HepG2 (cell line): Measurements from ENCODE around the gene ATP8B4. TPM values are rescaled to one million over a fixed set of nuclear protein-coding genes. Genes with fewer than 3 reads are reported as not detected.

Experiments used
- ATAC-seq: fragments of 200-7000 bp; cut with Tn5 transposase; 3 replicates; pipeline ENCODE4 v1.9.1; 2020; ENCODE audit warnings: mild to moderate bottlenecking, moderate library complexity
- BruUV-seq: library from RNA; stranded (reverse); fragments of 400-500 nt; replicated peaks from 2 replicates; lab custom pipeline; 2021; lab: Mats Ljungman, UMichigan
- CTCF ChIA-PET: fragments of 300-600 bp; formaldehyde crosslinking; extraction: SDS; loops from one replicate; lab custom pipeline; 2021; ENCODE audit warnings: low total read pairs, inconsistent platforms, low intra/inter-chr PET ratio; lab: Yijun Ruan, JAX
- POLR2A ChIA-PET: fragments of 350-600 bp; sonication (Branson Sonifier 250); formaldehyde crosslinking; loops from one replicate; lab custom pipeline; 2020; ENCODE audit warnings: antibody characterized with exemption, inconsistent platforms; lab: Yijun Ruan, JAX
- DNase-seq: peaks from one replicate; pipeline ENCODE4 v3.0.0-alpha.2; 2015; ENCODE audit warnings: low spot score
- FAIRE-seq: peaks from 3 replicates; lab custom pipeline; 2011; peaks lifted over from hg19 to GRCh38; lab: Jason Lieb, UNC
- H2AFZ ChIP-seq: one replicate; pipeline ENCODE4 v1.6.1; 2011; ENCODE audit warnings: low read length, inconsistent platforms
- H3K27ac ChIP-seq: fragments of 300-600 bp; 3 replicates; pipeline ENCODE4 v1.8.0; 2011; ENCODE audit warnings: mixed run types, mild to moderate bottlenecking, mixed read lengths, low read length, inconsistent platforms; ENCODE audit not compliant: insufficient read depth; ENCODE audit errors: extremely low read length
- H3K27me3 ChIP-seq, 2 experiments: fragments of 200-600 bp in 1 of 2; 2 replicates in 1 of 2; 3 replicates in 1 of 2; pipeline versions ENCODE4 v1.6.0 to v1.8.0; 2011; ENCODE audit warnings: low read length in 2 of 2, mild to moderate bottlenecking in 2 of 2, moderate library complexity in 2 of 2, inconsistent platforms in 1 of 2; ENCODE audit not compliant: insufficient read depth in 2 of 2, control insufficient read depth in 1 of 2
- H3K36me3 ChIP-seq, 2 experiments: fragments of 200-600 bp in 1 of 2; replicated peaks in 1 of 2; 2 replicates in 1 of 2; 3 replicates in 1 of 2; pipeline versions ENCODE4 v1.5.1 to v1.8.0; 2011; ENCODE audit warnings: low read length in 2 of 2, inconsistent platforms in 1 of 2; ENCODE audit not compliant: insufficient read depth in 2 of 2, control insufficient read depth in 1 of 2
- H3K4me1 ChIP-seq: 2 replicates; pipeline ENCODE4 v1.5.1; 2012; ENCODE audit warnings: low read length, inconsistent platforms; ENCODE audit not compliant: insufficient read depth
- H3K4me2 ChIP-seq: 2 replicates; pipeline ENCODE4 v1.6.0; 2011; ENCODE audit warnings: low read depth, low read length, inconsistent platforms
- H3K4me3 ChIP-seq, 3 experiments: fragments of 200-600 bp in 1 of 3; sonication (generic), shearing (Covaris generic) in 1 of 3; replicated peaks in 1 of 3; 2 replicates each; pipeline ENCODE4 v1.5.1; 2011 to 2016; ENCODE audit warnings: low read length in 3 of 3, inconsistent platforms in 2 of 3, low read depth in 2 of 3, mild to moderate bottlenecking in 2 of 3, control low read depth in 1 of 3, mixed read lengths in 1 of 3; ENCODE audit not compliant: insufficient read depth in 1 of 3
- H3K79me2 ChIP-seq: one replicate; pipeline ENCODE4 v1.6.1; 2011; ENCODE audit warnings: low read length, inconsistent platforms; ENCODE audit not compliant: insufficient read depth
- H3K9ac ChIP-seq: 2 replicates; pipeline ENCODE4 v1.6.0; 2011; ENCODE audit warnings: mild to moderate bottlenecking, low read depth, low read length, inconsistent platforms; ENCODE audit not compliant: insufficient read depth
- H3K9me3 ChIP-seq: 2 replicates; pipeline ENCODE4 v1.5.1; 2012; ENCODE audit warnings: mild to moderate bottlenecking, low read length
- H4K20me1 ChIP-seq: 2 replicates; pipeline ENCODE4 v1.6.0; 2011; ENCODE audit warnings: inconsistent platforms, mild to moderate bottlenecking, low read length, moderate library complexity; ENCODE audit not compliant: insufficient read depth
- GATA4 ChIP-seq: sonication (generic); IDR thresholded peaks from 2 replicates; pipeline ENCODE4 v1.6.1; 2016; ENCODE audit warnings: antibody characterized with exemption, low read depth, borderline replicate concordance
- HNRNPUL1 ChIP-seq: fragments of 200-400 bp; formaldehyde crosslinking; IDR thresholded peaks from 2 replicates; pipeline ENCODE4 v1.6.1; 2017; ENCODE audit warnings: low read depth, mild to moderate bottlenecking, low read length, moderate library complexity
- KAT2B ChIP-seq: fragments of 150-350 bp; IDR thresholded peaks from 2 replicates; pipeline ENCODE4 v1.6.1; 2014; ENCODE audit warnings: low read depth, low read length, borderline replicate concordance
- KLF6 ChIP-seq: IDR thresholded peaks from 2 replicates; pipeline ENCODE4 v1.8.0; 2016; ENCODE audit warnings: missing biosample characterization, missing genetic modification reagents
- MAF1 ChIP-seq: sonication (generic); formaldehyde crosslinking; IDR thresholded peaks from 2 replicates; pipeline ENCODE4 v1.5.0; 2020; ENCODE audit warnings: missing genetic modification reagents, borderline replicate concordance
- SIX4 ChIP-seq: sonication (generic); formaldehyde crosslinking; IDR thresholded peaks from 2 replicates; pipeline ENCODE4 v1.4.0; 2020; ENCODE audit warnings: missing genetic modification reagents
- SMARCE1 ChIP-seq: fragments of 450-650 bp; IDR thresholded peaks from 2 replicates; pipeline ENCODE4 v1.6.1; 2017; ENCODE audit warnings: borderline replicate concordance
- SRY ChIP-seq: sonication (generic); formaldehyde crosslinking; IDR thresholded peaks from 2 replicates; pipeline ENCODE4 v1.8.0; 2022; ENCODE audit warnings: mild to moderate bottlenecking, missing genetic modification reagents
- TBP ChIP-seq: sonication (generic); formaldehyde crosslinking; IDR thresholded peaks from 2 replicates; pipeline ENCODE4 v1.5.0; 2020; ENCODE audit warnings: missing genetic modification reagents
- ZNF883 ChIP-seq: sonication (generic); formaldehyde crosslinking; IDR thresholded peaks from 2 replicates; pipeline ENCODE4 v1.5.1; 2020; ENCODE audit warnings: mild to moderate bottlenecking, missing genetic modification reagents; ENCODE audit errors: not compliant biosample characterization
- WGBS: methylation state at CpG from one replicate; pipeline ENCODE4 v1.1.6; 2017; ENCODE audit warnings: low lambda C conversion rate; 5-methylcytosine and 5-hydroxymethylcytosine counted together
- in situ Hi-C: cut with HindIII; loops from 2 replicates; pipeline ENCODE4 v1.10.0; 2017; ENCODE audit warnings: low pct_unique_long_range_greater_than_20kb; ENCODE audit not compliant: extremely low pct_ligation_motif_present
- intact Hi-C: fragments of 100-400 bp; cut with micrococcal nuclease; formaldehyde crosslinking; loops from one replicate; pipeline ENCODE4 v1.10.0; 2022; ENCODE audit not compliant: unreplicated experiment
- polyA plus RNA-seq, 8 experiments: library from polyadenylated mRNA; depleted of rRNA in 3 of 8; stranded (reverse) in 7 of 8; unstranded in 1 of 8; fragments of >200 nt; fragmentation: Illumina TruSeq in 4 of 8; extraction: Trizol in 4 of 8; gene quantifications; 2 replicates each; pipeline versions ENCODE4 v1.2.1 to v1.2.3, GENCODE V29; 2011 to 2016; ENCODE audit warnings: low read depth in 4 of 8, missing spikeins in 1 of 8, mixed read lengths in 1 of 8; ENCODE audit not compliant: insufficient read depth in 1 of 8
- total RNA-seq, 5 experiments: library from RNA; depleted of rRNA; stranded (reverse); fragments of >200 nt; fragmentation: Illumina TruSeq; extraction: Trizol; gene quantifications; 2 replicates each; pipeline ENCODE4 v1.2.3, GENCODE V29; 2016; ENCODE audit warnings: low read depth in 1 of 5
- TF ChIP-seq, protein P1 (sequence below): sonication (generic); formaldehyde crosslinking; IDR thresholded peaks from 2 replicates; pipeline ENCODE4 v1.8.0; 2022; ENCODE audit warnings: mild to moderate bottlenecking, missing genetic modification reagents, borderline replicate concordance

ATP8B4 gene
- total and polyA plus RNA-seq, 2 of the 13 experiments (the other 11 are each of a cell fraction or from before 2014, with no cell fraction given): 0.24 to 0.69 TPM

GRCh38 chr15:49843725-49844124 lies 275.3 kb downstream of the ATP8B4 start:
- Histone ChIP-seq H3K9me3 (no peaks in the 10 kb centered on the region), H2AFZ (no peak overlapping the region), H3K36me3 (no peaks in the 10 kb centered on the region), H3K27ac (no peak overlapping the region), H3K4me2 (no peak overlapping the region), H3K9ac (no peak overlapping the region), H3K27me3 (no peaks in the 10 kb centered on the region), H3K4me1 (peaks cover 9% of the 10 kb centered on the region), H3K4me3 (no peak overlapping the region), H4K20me1 (no peaks in the 10 kb centered on the region), H3K79me2 (no peaks in the 10 kb centered on the region)
- POLR2A ChIA-PET: no interaction called here
- in situ Hi-C loops: no loop called here
- CTCF ChIA-PET: no interaction called here
- DNase-seq: no peak
- no peak for FAIRE-seq
- TF ChIP-seq GATA4 (no peak), KLF6 (CRISPR knock-in tag) (no peak), SMARCE1 (no peak), ZNF883 (CRISPR knock-in tag) (no peak), SRY (no peak), HNRNPUL1 (no peak), TBP (no peak), KAT2B (no peak), MAF1 (CRISPR knock-in tag) (no peak), SIX4 (no peak)
- TF ChIP-seq, protein P1, sequence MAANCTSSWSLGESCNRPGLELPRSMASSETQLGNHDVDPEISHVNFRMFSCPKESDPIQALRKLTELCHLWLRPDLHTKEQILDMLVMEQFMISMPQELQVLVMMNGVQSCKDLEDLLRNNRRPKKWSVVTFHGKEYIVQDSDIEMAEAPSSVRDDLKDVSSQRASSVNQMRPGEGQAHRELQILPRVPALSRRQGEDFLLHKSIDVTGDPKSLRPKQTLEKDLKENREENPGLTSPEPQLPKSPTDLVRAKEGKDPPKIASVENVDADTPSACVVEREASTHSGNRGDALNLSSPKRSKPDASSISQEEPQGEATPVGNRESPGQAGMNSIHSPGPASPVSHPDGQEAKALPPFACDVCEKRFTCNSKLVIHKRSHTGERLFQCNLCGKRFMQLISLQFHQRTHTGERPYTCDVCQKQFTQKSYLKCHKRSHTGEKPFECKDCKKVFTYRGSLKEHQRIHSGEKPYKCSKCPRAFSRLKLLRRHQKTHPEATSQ (CRISPR knock-in tag): no peak
- no TSS peak for BruUV-seq
- WGBS: 93% methylated on average over 2 of the region's 5 CpGs
- no peak for ATAC-seq
- intact Hi-C loops: no loop called here
